ENCODE data around the gene C1QTNF9B. TPM values are rescaled to one million over a fixed set of nuclear protein-coding genes. Genes with fewer than 3 reads are reported as not detected.
"Not testable (repeated sequence)": the region's sequence is repeated elsewhere in the genome, so short reads cannot be mapped to it uniquely, and the experiment has no call there.

The C1QTNF9B gene
- total and polyA plus RNA-seq, 10 donors = 0.23 to 1.9 (median 0.77) TPM; not detected in 3

- Histone ChIP-seq H3K9me3 (no peaks in the 10 kb centered on the region), H3K4me3 (peak within 1 kb of the TSS; percentile 76 to 100 (median 93)), H3K4me1 (peaks cover 9 to 34% (median 17%) of the 10 kb centered on the region in 6 donors), H3K27me3 (replicated peaks in 1 of 7) (no peaks in the 10 kb centered on the region), H3K36me3 (peaks cover 0 to 17% (median 8%) of the 10 kb centered on the region in 6 donors), H3K27ac (peak within 1 kb of the TSS; percentile 37 to 88 (median 83))
- peak; percentile 98 for DNase-seq
- intact Hi-C loops (cut with DNase I; ENCODE audit: low total_unique reads) = no loop called here
- TF ChIP-seq, protein P1, sequence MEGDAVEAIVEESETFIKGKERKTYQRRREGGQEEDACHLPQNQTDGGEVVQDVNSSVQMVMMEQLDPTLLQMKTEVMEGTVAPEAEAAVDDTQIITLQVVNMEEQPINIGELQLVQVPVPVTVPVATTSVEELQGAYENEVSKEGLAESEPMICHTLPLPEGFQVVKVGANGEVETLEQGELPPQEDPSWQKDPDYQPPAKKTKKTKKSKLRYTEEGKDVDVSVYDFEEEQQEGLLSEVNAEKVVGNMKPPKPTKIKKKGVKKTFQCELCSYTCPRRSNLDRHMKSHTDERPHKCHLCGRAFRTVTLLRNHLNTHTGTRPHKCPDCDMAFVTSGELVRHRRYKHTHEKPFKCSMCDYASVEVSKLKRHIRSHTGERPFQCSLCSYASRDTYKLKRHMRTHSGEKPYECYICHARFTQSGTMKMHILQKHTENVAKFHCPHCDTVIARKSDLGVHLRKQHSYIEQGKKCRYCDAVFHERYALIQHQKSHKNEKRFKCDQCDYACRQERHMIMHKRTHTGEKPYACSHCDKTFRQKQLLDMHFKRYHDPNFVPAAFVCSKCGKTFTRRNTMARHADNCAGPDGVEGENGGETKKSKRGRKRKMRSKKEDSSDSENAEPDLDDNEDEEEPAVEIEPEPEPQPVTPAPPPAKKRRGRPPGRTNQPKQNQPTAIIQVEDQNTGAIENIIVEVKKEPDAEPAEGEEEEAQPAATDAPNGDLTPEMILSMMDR (IDR thresholded peaks at IDR 0.05 in 8 of 11, conservative IDR thresholded peaks at IDR 0.05 in 3 of 11) = peak; percentile 67 to 92 (median 83)
- peak; percentile 91 to 96 (median 95) for TF ChIP-seq POLR2AphosphoS5 (IDR thresholded peaks at IDR 0.05)
- TF ChIP-seq POLR2A (IDR thresholded peaks at IDR 0.05) = peak in 1 of 3 donors; percentile 58
- WGBS, 5 donors = 0 to 1% (median 1%) methylated on average over 53 to 75 of the region's 75 CpGs
These were observed 8.4 kb downstream of the C1QTNF9B start, which contains the start of gene MIPEP for GRCh38 chr13:23888658-23889614. MIPEP (minus strand) TSS chr13:23889400; CDS start chr13:23889320, 80 bp downstream.

DNA sequence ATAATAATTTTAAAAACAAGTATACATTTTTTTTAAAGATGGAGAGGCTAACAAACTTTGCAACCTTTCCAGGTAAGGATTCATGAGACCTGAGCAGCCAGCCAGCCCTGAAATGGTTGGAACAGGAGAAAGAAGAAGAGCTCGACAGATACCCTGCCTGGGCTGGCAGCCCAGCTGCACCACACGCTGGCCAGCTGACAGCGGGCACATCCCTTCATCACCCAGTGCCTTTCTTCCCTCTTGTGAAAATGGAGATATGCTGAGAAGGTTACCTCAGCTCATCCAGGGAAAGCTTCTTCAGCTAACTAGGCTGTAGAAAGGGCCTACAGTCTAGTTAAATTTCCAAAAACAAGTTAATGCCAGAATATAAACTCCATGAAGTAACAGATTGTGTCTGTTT lies 12.9 kb downstream of the C1QTNF9B start:
- Histone ChIP-seq H3K36me3 (peaks cover 0 to 50% (median 12%) of the 10 kb centered on the region in 6 donors), H3K4me1 (peaks cover 9 to 25% (median 11%) of the 10 kb centered on the region in 6 donors)
- intact Hi-C loops (cut with DNase I; ENCODE audit: low total_unique reads); H3K27me3 ChIP-seq (replicated peaks in 1 of 7); DNase-seq; H3K9me3 ChIP-seq; H3K27ac ChIP-seq; H3K4me3 ChIP-seq: not testable (repeated sequence)
- WGBS, 5 donors = 92 to 97% (median 95%) methylated on average over 3 of the region's 3 CpGs

DNA sequence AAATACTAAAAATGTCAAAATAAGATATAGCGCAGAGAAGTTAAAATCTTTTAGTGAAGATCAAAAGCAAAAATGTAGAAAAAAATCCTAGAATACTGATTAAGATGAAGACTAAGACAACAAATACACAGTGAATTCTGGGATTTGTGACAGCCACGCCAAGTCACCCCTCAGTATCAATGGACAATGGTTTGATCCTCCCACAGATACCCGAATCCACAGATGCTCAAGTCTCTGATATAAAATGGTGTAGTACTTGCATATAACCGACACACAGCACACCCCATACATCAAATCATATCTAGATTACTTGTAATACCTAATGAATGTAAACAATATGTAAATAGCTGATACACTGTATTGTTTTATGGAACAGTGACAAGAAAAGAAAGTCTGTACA lies 14.0 kb downstream of the C1QTNF9B start:
- H3K27me3 ChIP-seq (replicated peaks in 1 of 7) = no peaks in the 10 kb centered on the region
- intact Hi-C loops (cut with DNase I; ENCODE audit: low total_unique reads) = no loop called here
- 89 to 98% (median 92%) methylated on average over 4 of the region's 4 CpGs for WGBS, 5 donors

DNA sequence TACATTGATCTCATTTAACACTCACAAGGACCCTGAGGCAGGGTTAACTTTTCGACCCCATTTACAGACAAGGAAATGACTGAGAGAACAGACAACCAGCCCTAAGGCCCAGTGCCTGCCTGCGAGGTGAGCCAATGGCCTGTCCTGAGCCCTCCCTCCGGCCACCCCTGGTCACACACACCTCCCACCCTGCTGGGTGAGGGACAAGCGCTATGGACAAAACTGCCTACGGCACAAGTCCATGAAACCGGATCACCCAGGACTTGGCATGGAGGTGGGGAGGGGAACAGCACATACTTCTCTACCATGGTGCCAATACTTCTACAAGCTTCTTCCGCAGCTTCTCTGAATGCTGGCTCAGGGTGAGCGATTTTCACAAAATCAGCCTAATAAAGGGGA lies 15.9 kb downstream of the C1QTNF9B start:
- H3K27me3 ChIP-seq (replicated peaks in 1 of 7); H3K9me3 ChIP-seq; H3K27ac ChIP-seq; H3K4me3 ChIP-seq; H3K4me1 ChIP-seq; intact Hi-C loops (cut with DNase I; ENCODE audit: low total_unique reads); DNase-seq: not testable (repeated sequence)
- 92 to 98% (median 94%) methylated on average over 8 of the region's 8 CpGs for WGBS, 5 donors
- peaks cover 0 to 67% (median 13%) of the 10 kb centered on the region in 6 donors for H3K36me3 ChIP-seq

More for the DNA sequence above, 14.0 kb downstream of the C1QTNF9B start:
- Histone ChIP-seq H3K4me1 (peaks cover 5 to 18% (median 7%) of the 10 kb centered on the region in 6 donors), H3K27ac (no peak overlapping the region), H3K4me3 (no peak overlapping the region), H3K36me3 (peaks cover 0 to 61% (median 12%) of the 10 kb centered on the region in 6 donors), H3K9me3 (no peaks in the 10 kb centered on the region)
- no peak for DNase-seq
- no peak for TF ChIP-seq POLR2AphosphoS5 (IDR thresholded peaks at IDR 0.05)
- TF ChIP-seq POLR2A (IDR thresholded peaks at IDR 0.05) = no peak
- TF ChIP-seq, protein P1 (IDR thresholded peaks at IDR 0.05 in 8 of 11, conservative IDR thresholded peaks at IDR 0.05 in 3 of 11) = no peak

- H3K27me3 ChIP-seq (replicated peaks in 1 of 7); DNase-seq; H3K9me3 ChIP-seq; H3K27ac ChIP-seq; H3K4me1 ChIP-seq; H3K4me3 ChIP-seq; intact Hi-C loops (cut with DNase I; ENCODE audit: low total_unique reads): not testable (repeated sequence)
- H3K36me3 ChIP-seq = peaks cover 0 to 67% (median 13%) of the 10 kb centered on the region in 6 donors
- WGBS, 5 donors = 83 to 90% (median 87%) methylated on average over 13 to 17 of the region's 18 CpGs
These were observed 16.6 kb downstream of the C1QTNF9B start for GRCh38 chr13:23880493-23881401.
